Endothelial cell of umbilical vein (primary cell): ENCODE results near the gene WDR37.

Source experiments
- EZH2 ChIP-seq: IDR thresholded peaks from 2 replicates; pipeline ENCODE4 v1.6.1; 2012; ENCODE audit warnings: borderline replicate concordance, low read depth, mild to moderate bottlenecking, moderate library complexity, low read length, inconsistent platforms; ENCODE audit not compliant: severe bottlenecking
- FOS ChIP-seq: IDR thresholded peaks from 2 replicates; pipeline ENCODE4 v1.6.1; 2011; ENCODE audit warnings: mild to moderate bottlenecking, low read length, moderate library complexity, borderline replicate concordance; ENCODE audit not compliant: insufficient read depth
- GATA2 ChIP-seq: IDR thresholded peaks from 2 replicates; pipeline ENCODE4 v1.7.0; 2011; ENCODE audit warnings: low read depth, mild to moderate bottlenecking, moderate library complexity, mixed read lengths, low read length; ENCODE audit not compliant: insufficient read length, insufficient read depth
- JUN ChIP-seq: IDR thresholded peaks from 2 replicates; pipeline ENCODE4 v1.6.1; 2011; ENCODE audit warnings: borderline replicate concordance, low read depth; ENCODE audit not compliant: insufficient read length, insufficient read depth
- MAX ChIP-seq: IDR thresholded peaks from 2 replicates; pipeline ENCODE4 v1.6.1; 2011; ENCODE audit not compliant: insufficient read depth, insufficient read length
- MYC ChIP-seq: IDR thresholded peaks from one replicate; pipeline ENCODE4 v1.6.1; 2011; ENCODE audit warnings: mild to moderate bottlenecking, low read depth, low read length
- POLR2A ChIP-seq: IDR thresholded peaks from 2 replicates; pipeline ENCODE4 v1.6.1; 2012; ENCODE audit warnings: low read depth, mild to moderate bottlenecking, control low read depth, low read length
- POLR2AphosphoS5 ChIP-seq: IDR thresholded peaks from 2 replicates; pipeline ENCODE4 v1.6.1; 2012; ENCODE audit warnings: low read depth, mild to moderate bottlenecking, control low read depth, low read length, moderate library complexity; ENCODE audit not compliant: insufficient read depth
- TF ChIP-seq, protein P1 (sequence below), 2 donors: IDR thresholded peaks; 1 replicate in 1 of 2; 2 replicates in 1 of 2; pipeline ENCODE4 v1.5.1; 2011; ENCODE audit warnings: low read length in 2 of 2, mild to moderate bottlenecking in 2 of 2, moderate library complexity in 2 of 2, control low read depth in 1 of 2, inconsistent platforms in 1 of 2, low read depth in 1 of 2; ENCODE audit not compliant: insufficient read depth in 1 of 2; ENCODE audit errors: extremely low read depth in 1 of 2

DNA sequence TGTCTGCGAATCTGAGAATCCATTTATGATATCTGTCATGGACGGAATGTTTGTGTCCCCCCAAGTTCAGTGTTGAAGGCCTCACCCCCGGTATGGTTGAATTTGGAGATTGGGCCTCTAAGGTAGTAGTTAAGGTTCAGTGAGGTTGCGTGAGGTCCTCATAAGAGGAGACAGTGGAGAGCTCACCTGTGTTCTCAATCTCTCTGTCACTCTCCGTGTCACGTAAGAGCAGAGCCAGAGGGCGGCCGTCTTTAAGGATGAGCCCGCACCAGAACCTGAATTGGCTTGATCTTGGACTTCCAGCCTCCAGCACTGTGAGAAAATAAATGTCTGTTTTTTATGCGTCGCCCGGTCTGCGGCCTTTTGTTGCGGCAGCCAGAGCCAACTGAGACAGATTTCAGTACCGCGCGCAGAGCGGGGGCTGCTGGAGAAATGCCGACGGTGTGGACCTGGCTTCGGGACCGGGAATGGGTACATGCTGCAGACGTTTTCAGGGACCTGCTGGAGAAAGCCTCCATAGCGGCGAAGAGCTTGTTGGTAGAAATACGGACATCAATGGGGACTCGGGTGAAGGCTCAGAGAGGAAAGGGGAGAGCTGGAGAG is 40.2 kb downstream of the WDR37 start:
- no peak for TF ChIP-seq MYC
- no peak for TF ChIP-seq POLR2A
- no peak for TF ChIP-seq EZH2
- TF ChIP-seq, protein P1, sequence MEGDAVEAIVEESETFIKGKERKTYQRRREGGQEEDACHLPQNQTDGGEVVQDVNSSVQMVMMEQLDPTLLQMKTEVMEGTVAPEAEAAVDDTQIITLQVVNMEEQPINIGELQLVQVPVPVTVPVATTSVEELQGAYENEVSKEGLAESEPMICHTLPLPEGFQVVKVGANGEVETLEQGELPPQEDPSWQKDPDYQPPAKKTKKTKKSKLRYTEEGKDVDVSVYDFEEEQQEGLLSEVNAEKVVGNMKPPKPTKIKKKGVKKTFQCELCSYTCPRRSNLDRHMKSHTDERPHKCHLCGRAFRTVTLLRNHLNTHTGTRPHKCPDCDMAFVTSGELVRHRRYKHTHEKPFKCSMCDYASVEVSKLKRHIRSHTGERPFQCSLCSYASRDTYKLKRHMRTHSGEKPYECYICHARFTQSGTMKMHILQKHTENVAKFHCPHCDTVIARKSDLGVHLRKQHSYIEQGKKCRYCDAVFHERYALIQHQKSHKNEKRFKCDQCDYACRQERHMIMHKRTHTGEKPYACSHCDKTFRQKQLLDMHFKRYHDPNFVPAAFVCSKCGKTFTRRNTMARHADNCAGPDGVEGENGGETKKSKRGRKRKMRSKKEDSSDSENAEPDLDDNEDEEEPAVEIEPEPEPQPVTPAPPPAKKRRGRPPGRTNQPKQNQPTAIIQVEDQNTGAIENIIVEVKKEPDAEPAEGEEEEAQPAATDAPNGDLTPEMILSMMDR (IDR thresholded peaks at IDR 0.05; ENCODE audit: extremely low read depth in 1 of 2, insufficient read depth in 1 of 2, low read depth in 1 of 2, low read length in 2 of 2): no peak
- no peak for TF ChIP-seq POLR2AphosphoS5
- no peak for TF ChIP-seq FOS
- no peak for TF ChIP-seq JUN
- TF ChIP-seq GATA2: no peak
- TF ChIP-seq MAX: no peak
